C1 segment of cervical spinal cord (tissue), 14 donors: Measurements from ENCODE around the gene LRRC53.

Source experiments
- DNase-seq, 14 donors: peaks; one replicate each; lab custom pipeline; 2025; lab: John Stamatoyannopoulos, UW

The LRRC53 gene

GRCh38 chr1:74502858-74503257 lies 9.6 kb downstream of the LRRC53 start:
- no peak for DNase-seq

GRCh38 chr1:74502432-74502831 lies 10.0 kb downstream of the LRRC53 start:
- DNase-seq: no peak

GRCh38 chr1:74498901-74499300 lies 13.5 kb downstream of the LRRC53 start:
- DNase-seq: no peak

DNA sequence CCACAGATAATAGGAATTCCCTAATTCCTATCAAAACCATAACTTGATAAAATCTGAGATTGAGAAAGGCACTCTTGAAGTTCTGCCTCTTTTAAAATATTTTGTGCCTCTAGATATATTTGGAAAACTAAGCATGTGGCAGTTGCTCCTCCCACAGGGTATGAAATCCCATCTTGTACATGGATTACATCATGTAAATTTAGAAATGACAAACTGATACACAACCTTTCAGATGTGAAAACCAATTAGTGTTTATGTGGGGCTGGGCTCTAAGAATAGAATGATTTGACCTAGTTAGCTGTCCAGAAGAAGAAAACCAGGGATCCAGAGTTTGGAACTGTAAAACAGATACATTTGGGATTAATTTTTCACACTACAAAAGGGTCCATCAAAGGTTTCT lies 15.7 kb downstream of the LRRC53 start:
- no peak for DNase-seq

DNA sequence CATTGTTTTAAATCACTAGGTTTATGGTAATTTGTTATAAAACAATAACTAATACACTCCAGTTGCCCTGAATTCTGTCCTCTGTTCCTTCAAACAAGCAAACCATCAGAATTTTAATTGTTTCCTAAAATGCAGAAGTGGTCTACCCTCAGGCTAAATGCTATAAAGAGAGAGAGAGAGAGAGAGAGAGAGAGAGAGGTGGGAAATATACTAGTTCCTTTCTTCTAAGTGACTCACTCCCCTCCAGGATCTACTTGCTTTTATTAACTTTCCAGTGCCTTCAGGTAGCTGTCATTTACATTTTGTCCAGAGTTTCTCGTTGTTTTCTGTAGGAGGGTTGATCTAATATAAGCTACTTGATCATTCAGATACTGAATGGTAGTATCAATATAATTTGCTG lies 26.4 kb downstream of the LRRC53 start:
- DNase-seq: no peak

- peak in 1 of 14 donors; percentile 26 for DNase-seq
These were observed 26.8 kb downstream of the LRRC53 start for GRCh38 chr1:74485622-74486021.

DNA sequence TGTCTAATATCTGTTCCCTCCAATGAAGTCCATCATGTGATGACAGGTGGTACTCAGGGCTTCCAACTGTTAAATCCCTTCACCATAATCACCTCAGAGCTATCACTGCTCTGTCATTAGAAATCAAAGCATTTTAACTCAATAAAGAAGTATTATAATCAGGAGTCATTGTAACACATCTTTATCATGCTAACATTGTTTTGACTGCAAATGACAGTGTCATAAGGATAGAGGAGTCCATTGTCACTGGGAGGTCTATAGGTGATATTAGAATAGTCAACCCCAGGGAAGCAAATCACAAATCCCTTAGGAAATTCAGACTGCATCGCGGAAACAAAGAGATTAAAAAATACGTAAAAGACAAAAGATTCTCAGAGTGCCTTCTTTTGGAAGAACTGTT lies 30.8 kb downstream of the LRRC53 start:
- no peak for DNase-seq

DNA sequence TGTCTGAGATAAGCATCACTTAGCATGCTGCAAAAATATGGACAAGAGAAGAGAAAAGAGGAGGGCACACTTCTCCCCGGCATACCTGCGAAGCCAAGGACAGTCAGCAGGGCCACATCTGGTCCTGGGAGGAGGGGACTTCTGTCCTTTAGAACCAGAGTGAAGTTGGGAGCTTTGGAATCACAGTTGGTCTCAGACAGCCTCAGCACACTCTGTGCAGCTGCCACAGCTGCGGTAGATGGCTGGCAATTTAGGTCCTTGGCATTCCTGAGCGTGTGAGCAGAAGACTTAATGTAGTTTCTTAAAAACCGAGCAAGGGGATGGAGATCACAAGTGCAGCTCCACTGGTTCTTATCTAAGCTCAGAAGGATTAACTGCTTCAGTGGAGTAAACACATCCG lies 32.3 kb downstream of the LRRC53 start:
- no peak for DNase-seq

DNA sequence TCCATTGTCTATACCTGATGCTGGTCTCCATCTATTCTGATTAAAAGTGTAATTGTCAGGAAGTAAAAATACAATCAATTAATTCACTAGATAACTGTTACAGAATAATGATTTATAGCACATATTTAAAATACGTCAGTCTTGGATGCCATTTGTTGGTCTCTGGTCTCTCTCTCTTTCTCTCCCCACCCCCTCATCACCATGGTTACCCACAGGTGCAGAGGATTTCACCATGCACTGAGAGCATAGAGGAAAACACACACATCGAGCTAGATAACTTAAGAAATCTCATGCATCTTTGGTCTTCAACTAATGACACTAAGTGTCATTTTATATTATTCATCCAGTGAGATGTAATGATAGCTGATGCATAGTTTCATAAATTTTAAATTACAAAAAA lies 33.4 kb downstream of the LRRC53 start:
- DNase-seq: no peak

DNA sequence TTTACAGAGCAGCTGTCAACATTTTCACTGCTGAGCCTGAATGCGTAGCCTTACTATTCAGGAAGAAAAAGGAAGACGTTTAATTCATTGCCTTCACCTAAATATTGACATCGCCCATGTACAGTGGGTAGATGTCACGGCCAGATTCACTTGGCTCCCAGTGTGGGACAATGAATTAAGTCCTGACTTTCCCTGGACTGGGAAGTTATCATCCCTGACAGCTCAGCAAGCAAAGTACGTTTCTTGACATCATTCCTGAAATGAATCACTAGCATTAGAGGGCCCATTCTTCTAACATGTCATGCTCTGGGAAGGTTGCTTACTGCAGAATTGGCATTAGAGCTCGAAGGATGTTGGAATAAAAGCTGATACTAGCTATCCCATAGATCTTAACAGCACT lies 37.8 kb downstream of the LRRC53 start:
- DNase-seq: no peak

- no peak for DNase-seq
These were observed 40.9 kb downstream of the LRRC53 start for GRCh38 chr1:74471470-74471869.

DNA sequence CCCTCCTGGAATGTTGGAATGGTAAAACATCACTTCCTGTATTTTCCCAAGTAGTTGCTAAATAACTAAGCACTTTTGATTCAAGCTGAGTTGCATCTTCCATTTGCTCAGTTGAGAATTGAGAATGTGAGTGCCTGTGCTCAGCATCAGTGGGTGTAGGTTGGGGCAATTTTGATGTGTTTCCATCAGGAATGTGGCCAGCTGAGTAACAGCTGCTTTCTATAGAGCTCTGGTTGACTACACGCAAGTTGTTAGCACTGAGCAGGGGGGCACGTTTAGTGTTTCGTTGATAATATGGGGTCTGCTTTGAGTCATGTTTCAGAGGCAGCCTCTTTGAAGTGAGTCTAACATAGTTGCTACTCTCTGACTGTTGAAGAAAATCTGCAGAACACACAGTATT lies 41.5 kb downstream of the LRRC53 start:
- no peak for DNase-seq

- no peak for DNase-seq
These were observed 42.2 kb downstream of the LRRC53 start for GRCh38 chr1:74470251-74470650.

- peak in 1 of 14 donors; percentile 10 for DNase-seq
These were observed 43.3 kb downstream of the LRRC53 start for GRCh38 chr1:74468982-74469603.

GRCh38 chr1:74467786-74468377 lies 44.5 kb downstream of the LRRC53 start:
- DNase-seq: no peak

DNA sequence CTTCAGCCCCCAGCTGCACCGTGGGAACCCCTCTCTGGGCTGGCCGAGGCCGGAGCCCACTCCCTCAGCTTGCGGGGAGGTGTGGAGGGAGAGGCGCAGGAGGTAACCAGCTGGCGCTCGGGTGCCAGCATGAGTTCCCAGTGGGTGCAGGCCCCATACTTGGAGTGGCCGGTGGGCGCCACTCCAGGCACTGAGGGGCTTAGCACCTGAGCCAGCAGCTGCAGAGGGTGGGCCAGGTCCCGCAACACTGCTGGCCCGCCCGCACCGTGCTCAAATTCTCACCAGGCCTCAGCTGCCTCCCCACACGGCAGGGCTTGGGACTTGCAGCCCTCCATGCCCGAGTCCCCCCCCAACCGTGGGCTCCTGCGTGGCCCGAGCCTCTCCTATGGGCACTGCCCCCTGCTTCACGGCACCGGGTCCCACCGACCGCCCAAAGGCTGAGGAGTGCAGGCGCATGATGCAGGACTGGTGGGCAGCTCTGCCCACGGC lies 47.2 kb downstream of the LRRC53 start:
- DNase-seq: no peak

DNA sequence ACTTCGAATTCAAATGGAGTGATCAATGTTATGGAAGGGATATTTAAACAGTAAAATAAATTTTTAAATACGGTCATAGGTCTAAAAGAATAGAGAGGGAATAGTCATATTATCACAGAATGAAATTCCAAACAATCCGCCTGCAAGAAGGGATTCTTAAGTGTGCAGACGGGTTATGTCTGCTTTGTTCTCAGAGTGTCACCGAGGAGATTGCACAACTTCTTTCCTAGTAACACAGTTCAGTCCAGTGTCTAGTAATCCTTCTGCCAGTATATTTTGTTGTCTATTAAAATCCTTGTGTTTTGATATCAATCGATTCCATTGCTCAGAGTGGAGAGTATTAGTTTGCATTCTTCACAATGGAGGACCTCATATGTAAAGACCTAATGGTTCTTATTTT lies 48.4 kb downstream of the LRRC53 start:
- no peak for DNase-seq

- no peak for DNase-seq
These were observed 49.0 kb downstream of the LRRC53 start for GRCh38 chr1:74463333-74463988.

GRCh38 chr1:74457253-74457652 lies 55.2 kb downstream of the LRRC53 start:
- no peak for DNase-seq

DNA sequence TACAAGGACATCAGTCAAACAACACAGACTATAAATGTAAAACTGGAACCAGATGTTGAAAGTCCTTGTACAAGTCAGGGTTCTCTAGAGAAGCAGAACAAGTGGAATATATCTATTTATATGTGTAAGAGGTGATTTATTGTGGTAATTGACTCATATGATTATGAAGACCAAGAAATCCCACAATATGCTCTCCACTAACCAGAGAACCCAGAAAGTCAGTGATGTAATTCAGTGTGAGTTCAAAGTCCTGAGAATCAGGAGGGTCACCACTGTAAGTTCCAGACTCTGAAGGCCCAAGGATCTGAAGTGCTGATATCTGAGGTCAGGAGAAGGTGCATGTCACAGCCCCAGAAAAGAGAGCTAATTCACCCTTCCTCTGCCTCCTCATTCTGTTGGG lies 57.0 kb downstream of the LRRC53 start:
- DNase-seq: no peak

DNA sequence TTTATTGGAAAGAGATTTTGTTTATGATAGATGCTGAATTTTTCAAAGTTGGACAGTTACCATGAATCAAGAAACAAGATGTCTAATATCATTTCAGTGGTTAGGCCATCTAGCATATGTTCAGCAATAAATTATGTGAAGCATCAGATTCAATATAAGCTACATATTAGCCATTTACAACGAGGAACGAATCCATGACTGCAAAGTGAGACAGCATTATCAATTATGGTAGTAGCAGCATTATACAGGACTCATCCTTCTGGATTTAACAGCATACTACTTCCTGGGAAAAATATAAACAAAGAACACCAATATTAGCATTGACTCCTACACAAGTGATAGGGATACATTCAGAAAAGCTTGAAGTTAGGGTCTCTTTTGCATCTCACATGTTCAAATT lies 59.1 kb downstream of the LRRC53 start:
- DNase-seq: no peak

DNA sequence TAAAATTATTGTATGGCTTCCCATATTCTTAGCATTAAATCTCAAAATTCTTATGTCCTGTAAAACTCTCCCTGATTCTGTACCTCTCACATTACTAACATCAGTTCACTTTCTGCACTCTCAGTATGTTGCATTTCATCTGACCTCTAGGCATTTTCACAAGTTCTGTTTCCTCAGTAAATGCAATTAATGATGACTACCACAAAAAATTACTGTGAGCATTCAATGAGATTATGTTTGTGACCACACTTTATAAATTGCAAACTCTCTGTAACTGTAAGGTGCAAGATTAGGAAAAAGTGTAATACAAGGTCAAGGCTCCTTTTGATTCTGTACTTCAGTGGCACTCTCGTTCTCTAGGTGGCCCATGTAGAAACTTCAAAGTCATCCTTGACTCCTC lies 60.4 kb downstream of the LRRC53 start:
- DNase-seq: no peak

DNA sequence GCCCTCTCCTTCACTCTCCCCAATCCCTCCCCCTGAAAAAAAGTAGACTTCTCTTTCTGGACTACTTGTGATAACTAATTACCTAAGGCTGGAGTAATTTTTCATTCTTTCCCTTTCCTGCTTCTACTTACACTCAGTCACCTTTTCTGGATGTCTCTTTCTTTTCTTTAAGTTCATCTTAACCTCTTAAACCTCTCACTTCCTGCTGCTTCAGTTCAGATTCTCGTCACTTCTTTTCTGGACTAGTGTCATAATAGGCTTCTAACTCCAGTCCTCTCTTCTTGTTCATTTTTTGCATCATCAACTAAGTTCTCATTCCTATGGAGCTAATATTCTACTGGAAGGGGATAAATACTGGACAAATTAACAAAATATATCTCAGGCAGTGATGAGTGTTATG lies 75.4 kb downstream of the LRRC53 start:
- DNase-seq: no peak
